Mucosa of stomach (tissue), 1 donor: Measurements from ENCODE around the gene FDXR.
"Not testable (repeated sequence)": the region's sequence is repeated elsewhere in the genome, so short reads cannot be mapped to it uniquely, and the experiment has no call there.

ENCODE experiments used
- H3K27me3 ChIP-seq: one replicate; pipeline ENCODE4 v1.7.0; 2013; ENCODE audit warnings: mild to moderate bottlenecking, low read length; ENCODE audit not compliant: control insufficient read depth, insufficient read depth
- H3K36me3 ChIP-seq: one replicate; pipeline ENCODE4 v1.7.0; 2013; ENCODE audit warnings: low read length; ENCODE audit not compliant: control insufficient read depth, insufficient read depth
- H3K4me1 ChIP-seq: one replicate; pipeline ENCODE4 v1.7.0; 2013; ENCODE audit warnings: mild to moderate bottlenecking, low read length; ENCODE audit not compliant: control insufficient read depth, insufficient read depth
- H3K4me3 ChIP-seq: one replicate; pipeline ENCODE4 v1.7.0; 2013; ENCODE audit warnings: low read length
- H3K9ac ChIP-seq: one replicate; pipeline ENCODE4 v1.7.0; 2013; ENCODE audit warnings: mild to moderate bottlenecking, low read length, moderate library complexity
- H3K9me3 ChIP-seq: one replicate; pipeline ENCODE4 v1.7.0; 2013; ENCODE audit warnings: mild to moderate bottlenecking, low read length, moderate library complexity; ENCODE audit not compliant: control insufficient read depth
- donor health status: Pancreatic carcinoma.

FDXR gene

DNA sequence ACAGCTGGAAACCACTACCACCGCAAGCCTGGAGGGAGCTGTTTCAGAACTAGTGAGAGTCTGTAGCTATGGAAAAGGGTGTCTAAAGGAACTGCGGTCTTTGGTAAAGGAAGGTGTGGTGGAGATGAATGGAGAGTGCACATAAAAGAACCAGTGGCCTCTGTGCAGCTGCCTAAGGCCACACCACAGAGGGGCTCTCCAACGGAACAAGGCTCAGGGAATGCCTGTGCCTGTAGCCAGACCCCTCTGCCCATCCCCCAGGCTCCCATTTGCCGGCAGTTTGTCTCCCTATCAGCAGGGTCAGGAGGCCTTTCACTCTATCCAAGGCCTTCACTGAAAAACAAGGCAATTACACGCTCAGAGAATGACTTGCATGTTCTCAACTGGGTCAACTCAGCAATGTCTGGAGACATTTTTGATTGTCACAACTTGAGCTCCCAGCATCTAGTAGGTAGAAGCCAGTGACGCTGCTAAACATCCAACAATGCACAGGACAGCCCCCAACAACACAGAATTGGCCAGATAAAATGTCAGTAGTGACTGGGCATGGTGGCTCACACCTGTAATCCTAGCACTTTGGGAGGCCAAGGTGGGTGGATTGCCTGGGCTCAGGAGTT lies 3.3 kb upstream of the FDXR start:
- no peaks in the 10 kb centered on the region for H3K9me3 ChIP-seq
- H3K9ac ChIP-seq = no peak overlapping the region
- H3K27me3 ChIP-seq = peaks cover 10% of the 10 kb centered on the region
- H3K4me3 ChIP-seq = no peak overlapping the region
- H3K36me3 ChIP-seq = no peaks in the 10 kb centered on the region
- peaks cover 24% of the 10 kb centered on the region for H3K4me1 ChIP-seq

DNA sequence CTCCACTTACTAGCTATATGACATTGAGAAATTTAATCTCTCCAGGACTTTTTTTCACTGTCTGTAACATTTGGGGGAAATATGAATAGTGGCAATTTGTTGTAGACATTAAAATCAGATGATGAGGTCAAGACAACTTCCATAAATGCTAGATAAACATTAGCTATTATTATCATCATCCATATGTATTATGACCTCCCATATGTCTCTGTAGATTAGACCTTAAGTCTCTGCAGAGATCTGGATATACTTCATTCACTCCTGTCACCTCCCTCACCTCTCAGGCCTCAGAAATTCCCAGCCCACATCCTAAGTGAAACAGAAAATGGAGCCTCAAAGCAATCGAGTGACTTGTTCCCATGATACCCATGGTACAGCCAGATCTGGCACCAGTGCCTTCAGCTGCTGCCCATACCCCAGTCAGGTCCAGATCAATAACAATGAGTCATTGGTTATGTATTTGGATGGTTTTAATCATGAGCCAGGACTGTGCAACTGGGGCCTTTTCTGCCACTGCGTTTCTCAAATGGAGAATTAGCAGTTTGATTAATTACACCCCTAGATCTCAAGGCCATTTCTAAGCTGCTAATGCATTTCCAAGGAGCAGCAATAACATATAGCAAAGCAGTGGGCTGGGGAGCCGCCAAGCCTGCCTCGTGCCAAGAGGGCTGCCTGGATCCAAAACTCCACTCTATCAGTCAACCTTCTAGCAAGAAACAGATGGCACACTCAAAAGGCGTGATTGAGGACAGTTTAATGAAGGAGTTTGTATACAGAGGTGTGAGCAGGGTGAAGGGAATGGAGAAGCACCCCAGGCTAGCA lies 2.6 kb upstream of the FDXR start:
- no peak overlapping the region for H3K9ac ChIP-seq
- H3K36me3 ChIP-seq = no peaks in the 10 kb centered on the region
- H3K4me3 ChIP-seq = no peak overlapping the region
- H3K9me3 ChIP-seq = no peaks in the 10 kb centered on the region
- peaks cover 6% of the 10 kb centered on the region for H3K27me3 ChIP-seq
- peaks cover 24% of the 10 kb centered on the region for H3K4me1 ChIP-seq

- no peaks in the 10 kb centered on the region for H3K36me3 ChIP-seq
- H3K27me3 ChIP-seq = peaks cover 6% of the 10 kb centered on the region
- peaks cover 24% of the 10 kb centered on the region for H3K4me1 ChIP-seq
- no peak overlapping the region for H3K4me3 ChIP-seq
- H3K9me3 ChIP-seq = no peaks in the 10 kb centered on the region
- H3K9ac ChIP-seq = no peak overlapping the region
Observed at GRCh38 chr17:74874615-74875037, 1.8 kb upstream of the FDXR start.

GRCh38 chr17:74873874-74874614 lies 1.2 kb upstream of the FDXR start:
- Histone ChIP-seq H3K4me3 (peak overlapping the region; percentile 92), H3K4me1 (peaks cover 24% of the 10 kb centered on the region), H3K36me3 (no peaks in the 10 kb centered on the region), H3K9me3 (no peaks in the 10 kb centered on the region), H3K27me3 (peaks cover 6% of the 10 kb centered on the region), H3K9ac (peak overlapping the region; percentile 97)

DNA sequence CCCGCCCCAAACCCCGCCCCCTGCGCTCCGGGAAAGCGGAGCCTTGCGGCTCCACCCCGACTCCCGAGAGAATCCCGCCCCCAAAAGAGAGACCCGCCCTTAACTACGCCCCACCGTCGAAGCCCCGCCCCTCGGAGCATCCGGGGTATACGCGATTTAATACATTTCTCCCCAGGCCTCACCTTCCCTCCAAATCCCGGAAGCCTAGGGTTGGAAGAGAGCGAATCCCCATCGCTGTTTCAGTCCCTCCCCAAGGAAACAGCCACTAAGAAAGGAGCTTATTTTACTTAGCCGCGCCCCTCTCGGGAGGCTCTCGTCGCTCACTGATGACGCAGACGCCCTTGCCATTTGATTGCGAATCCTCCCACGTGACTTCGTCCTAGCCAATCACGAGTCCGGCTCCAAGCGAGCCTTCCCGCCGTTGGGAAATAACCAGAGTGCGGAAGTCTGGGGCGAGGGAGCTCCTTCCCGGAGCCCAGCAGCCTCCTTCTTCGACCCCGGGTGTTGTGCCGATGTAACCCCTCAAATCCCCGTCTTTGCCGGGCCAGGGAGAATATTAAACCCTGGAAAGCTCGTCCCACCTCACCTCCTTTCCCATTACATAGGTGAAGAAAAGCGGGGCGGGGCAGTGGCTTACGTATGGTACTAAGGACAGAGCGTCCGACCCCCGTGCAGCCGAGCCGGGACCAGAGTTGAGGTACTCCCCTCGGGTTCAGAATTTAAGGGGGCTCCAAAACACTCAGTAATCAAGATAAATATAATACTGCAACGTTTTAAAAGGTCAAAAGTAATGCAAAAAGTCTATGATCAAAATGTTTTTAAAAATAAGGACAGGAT lies 461 bp upstream of the FDXR start:
- no peaks in the 10 kb centered on the region for H3K9me3 ChIP-seq
- peak overlapping the region; percentile 92 for H3K4me3 ChIP-seq
- H3K36me3 ChIP-seq = no peaks in the 10 kb centered on the region
- peaks cover 6% of the 10 kb centered on the region for H3K27me3 ChIP-seq
- peaks cover 19% of the 10 kb centered on the region for H3K4me1 ChIP-seq
- H3K9ac ChIP-seq = peak overlapping the region; percentile 97

GRCh38 chr17:74871356-74872076 lies 1.3 kb downstream of the FDXR start:
- peaks cover 11% of the 10 kb centered on the region for H3K4me1 ChIP-seq
- H3K9ac ChIP-seq = no peak overlapping the region
- no peak overlapping the region for H3K4me3 ChIP-seq
- H3K27me3 ChIP-seq = no peaks in the 10 kb centered on the region
- H3K9me3 ChIP-seq = no peaks in the 10 kb centered on the region
- no peaks in the 10 kb centered on the region for H3K36me3 ChIP-seq

DNA sequence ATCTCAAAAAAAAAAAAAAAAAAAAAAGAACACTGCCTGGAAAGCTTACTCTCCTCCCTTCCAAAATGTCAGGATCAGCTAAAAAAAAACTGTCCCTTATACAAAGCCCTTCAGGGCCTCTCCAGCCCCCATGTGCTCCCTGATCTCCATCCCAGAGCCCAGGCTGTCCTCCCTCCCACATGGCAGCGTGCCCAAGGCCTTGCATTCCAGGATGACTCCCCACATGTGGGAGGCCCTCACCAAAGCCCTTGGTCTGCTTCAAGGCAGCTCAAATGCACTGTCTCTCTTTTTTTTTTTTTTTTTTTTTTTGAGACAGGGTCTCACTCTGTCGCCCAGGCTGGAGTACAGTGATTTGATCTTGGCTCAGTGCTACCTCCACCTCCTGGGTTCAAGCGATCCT lies 2.3 kb downstream of the FDXR start:
- H3K9me3 ChIP-seq = no peaks in the 10 kb centered on the region
- H3K36me3 ChIP-seq = no peaks in the 10 kb centered on the region
- no peak overlapping the region for H3K4me3 ChIP-seq
- no peaks in the 10 kb centered on the region for H3K27me3 ChIP-seq
- peaks cover 11% of the 10 kb centered on the region for H3K4me1 ChIP-seq
- H3K9ac ChIP-seq = no peak overlapping the region

DNA sequence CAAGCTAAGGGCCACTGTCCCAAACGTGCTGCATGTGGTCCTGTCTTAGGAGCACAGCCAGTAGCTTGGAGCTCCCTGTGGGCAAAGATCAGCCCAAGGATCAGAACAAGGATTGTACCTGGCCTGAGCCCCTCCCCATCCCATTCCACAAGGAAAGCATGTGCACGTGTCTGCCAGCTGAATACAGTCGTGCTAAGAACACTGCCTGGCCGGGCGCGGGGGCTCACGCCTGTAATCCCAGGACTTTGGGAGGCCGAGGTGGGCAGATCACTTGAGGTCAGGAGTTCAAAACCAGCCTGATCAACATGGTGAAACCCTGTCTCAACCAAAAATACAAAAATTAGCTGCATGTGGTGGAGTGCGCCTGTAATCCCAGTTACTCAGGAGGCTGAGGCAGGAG lies 2.8 kb downstream of the FDXR start:
- not testable (repeated sequence) for H3K4me3 ChIP-seq, H3K27me3 ChIP-seq, H3K9ac ChIP-seq, H3K9me3 ChIP-seq, H3K36me3 ChIP-seq
- peaks cover 11% of the 10 kb centered on the region for H3K4me1 ChIP-seq

DNA sequence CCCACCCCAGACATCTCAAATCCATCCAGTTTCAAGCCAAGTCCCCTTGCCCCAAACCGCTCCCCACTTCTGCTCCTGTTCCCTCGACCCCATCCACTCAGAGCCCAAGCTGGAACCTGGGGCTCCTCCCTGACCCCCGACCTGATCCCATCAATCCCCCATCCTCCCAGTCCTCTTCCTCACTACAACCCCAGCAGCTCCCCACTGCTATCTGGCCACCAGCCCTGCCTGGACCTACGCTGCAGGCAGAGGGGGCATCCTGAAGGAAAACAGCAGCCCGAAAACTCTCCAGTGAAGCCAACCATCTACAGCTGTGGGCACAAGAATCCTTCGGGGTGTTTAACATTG lies 3.9 kb downstream of the FDXR start:
- H3K9me3 ChIP-seq = no peaks in the 10 kb centered on the region
- H3K9ac ChIP-seq = no peak overlapping the region
- H3K4me1 ChIP-seq = peaks cover 11% of the 10 kb centered on the region
- no peaks in the 10 kb centered on the region for H3K36me3 ChIP-seq
- no peaks in the 10 kb centered on the region for H3K27me3 ChIP-seq
- H3K4me3 ChIP-seq = no peak overlapping the region

- H3K27me3 ChIP-seq = no peaks in the 10 kb centered on the region
- no peak overlapping the region for H3K4me3 ChIP-seq
- no peaks in the 10 kb centered on the region for H3K36me3 ChIP-seq
- H3K9me3 ChIP-seq = no peaks in the 10 kb centered on the region
- H3K9ac ChIP-seq = no peak overlapping the region
- H3K4me1 ChIP-seq = peaks cover 11% of the 10 kb centered on the region
Observed at GRCh38 chr17:74868251-74868907, 4.4 kb downstream of the FDXR start.
